Stimulated activated CD8-positive, alpha-beta memory T cell treated with anti-CD3 and anti-CD28 coated beads, Interleukin-15, amount 100 ng/mL, for 24 hours (primary cell): ENCODE data around the gene LCE2A.
"Not testable (repeated sequence)": the region's sequence is repeated elsewhere in the genome, so short reads cannot be mapped to it uniquely, and the experiment has no call there.

ENCODE experiments used
- DNase-seq: peaks from one replicate; pipeline ENCODE4 v3.0.0-alpha.2; 2020; ENCODE audit warnings: low read depth

Gene LCE2A

GRCh38 chr1:152697701-152698600, at the start of gene LCE2A:
Gene LCE2A (plus strand): TSS chr1:152698345. CDS start chr1:152698902, 557 bp downstream.
- DNase-seq = no peak

GRCh38 chr1:152654110-152654509, 44.0 kb upstream of the LCE2A start:
- peak; percentile 12 for DNase-seq

- DNase-seq = no peak
Observed at GRCh38 chr1:152656459-152656858, 41.7 kb upstream of the LCE2A start.

GRCh38 chr1:152657677-152658076, 40.5 kb upstream of the LCE2A start:
- no peak for DNase-seq

- DNase-seq = no peak
Observed at GRCh38 chr1:152658649-152659048, 39.5 kb upstream of the LCE2A start.

GRCh38 chr1:152663098-152663497, 35.0 kb upstream of the LCE2A start, which contains the start of gene LCE2D:
Gene LCE2D (plus strand): TSS chr1:152663380. CDS start chr1:152664106, 726 bp downstream.
- no peak for DNase-seq

GRCh38 chr1:152666171-152666570, 32.0 kb upstream of the LCE2A start:
- not testable (repeated sequence) for DNase-seq

- DNase-seq = no peak
Observed at GRCh38 chr1:152667648-152668047, 30.5 kb upstream of the LCE2A start.

- no peak for DNase-seq
Observed at GRCh38 chr1:152673016-152673415, 25.1 kb upstream of the LCE2A start.

GRCh38 chr1:152674983-152675382, 23.2 kb upstream of the LCE2A start, which contains the start of gene LCE2C:
Gene LCE2C (plus strand): TSS chr1:152675279. CDS start chr1:152676016, 737 bp downstream.
- DNase-seq = not testable (repeated sequence)

GRCh38 chr1:152679459-152679858, 18.7 kb upstream of the LCE2A start:
- DNase-seq = no peak

GRCh38 chr1:152681616-152682015, 16.5 kb upstream of the LCE2A start:
- no peak for DNase-seq

GRCh38 chr1:152683846-152684245, 14.3 kb upstream of the LCE2A start:
- no peak for DNase-seq

- DNase-seq = not testable (repeated sequence)
Observed at GRCh38 chr1:152685823-152686222, 12.3 kb upstream of the LCE2A start, which contains the start of gene LCE2B. Gene LCE2B (plus strand): TSS chr1:152686123. CDS start chr1:152686844, 721 bp downstream.

- no peak for DNase-seq
Observed at GRCh38 chr1:152699746-152700145, 1.6 kb downstream of the LCE2A start.

GRCh38 chr1:152707860-152708259, 9.7 kb downstream of the LCE2A start, which contains the start of gene LCE4A:
Gene LCE4A (plus strand): TSS chr1:152708160. CDS start chr1:152709076, 916 bp downstream.
- DNase-seq = no peak

- DNase-seq = no peak
Observed at GRCh38 chr1:152718238-152718637, 20.1 kb downstream of the LCE2A start.

GRCh38 chr1:152725261-152725660, 27.1 kb downstream of the LCE2A start:
- DNase-seq = no peak

GRCh38 chr1:152728986-152729385, 30.8 kb downstream of the LCE2A start:
- no peak for DNase-seq

- DNase-seq = no peak
Observed at GRCh38 chr1:152735648-152736047, 37.5 kb downstream of the LCE2A start.

GRCh38 chr1:152737997-152738396, 39.9 kb downstream of the LCE2A start:
- DNase-seq = no peak

- no peak for DNase-seq
Observed at GRCh38 chr1:152739841-152740240, 41.7 kb downstream of the LCE2A start.

GRCh38 chr1:152741656-152742055, 43.5 kb downstream of the LCE2A start:
- DNase-seq = no peak
